Right lobe of liver (tissue), 4 donors: ENCODE measurements around the gene ANTXR1.

Experiments used
- CTCF ChIP-seq, 4 donors: fragments of 200-600 bp in 3 of 4; fragments of 450-650 bp in 1 of 4; IDR thresholded peaks; one replicate each; pipeline versions ENCODE4 v1.5.1 to v1.8.0; 2016 to 2022; ENCODE audit warnings: antibody characterized with exemption in 4 of 4, mild to moderate bottlenecking in 2 of 4
- POLR2A ChIP-seq: fragments of 450-650 bp; IDR thresholded peaks from one replicate; pipeline ENCODE4 v1.6.1; 2017; ENCODE audit warnings: antibody characterized with exemption, mild to moderate bottlenecking
- donor health status: DM: no; HTN: no; CAD: no.
- donor health status: DM: no; HTN: no; CAD: no.
- donor health status: DM: no; HTN: yes; CAD: no.

GRCh38 chr2:69080071-69080470, 67.1 kb downstream of the ANTXR1 start:
- TF ChIP-seq CTCF (IDR thresholded peaks at IDR 0.05), result no peak
- no peak for TF ChIP-seq POLR2A
